ENCODE results near the gene BUD13. TPM values are rescaled to one million over a fixed set of nuclear protein-coding genes. Genes with fewer than 3 reads are reported as not detected.

BUD13 gene
- total RNA-seq, 1 donor from 2014 or later = 13.1 TPM

DNA sequence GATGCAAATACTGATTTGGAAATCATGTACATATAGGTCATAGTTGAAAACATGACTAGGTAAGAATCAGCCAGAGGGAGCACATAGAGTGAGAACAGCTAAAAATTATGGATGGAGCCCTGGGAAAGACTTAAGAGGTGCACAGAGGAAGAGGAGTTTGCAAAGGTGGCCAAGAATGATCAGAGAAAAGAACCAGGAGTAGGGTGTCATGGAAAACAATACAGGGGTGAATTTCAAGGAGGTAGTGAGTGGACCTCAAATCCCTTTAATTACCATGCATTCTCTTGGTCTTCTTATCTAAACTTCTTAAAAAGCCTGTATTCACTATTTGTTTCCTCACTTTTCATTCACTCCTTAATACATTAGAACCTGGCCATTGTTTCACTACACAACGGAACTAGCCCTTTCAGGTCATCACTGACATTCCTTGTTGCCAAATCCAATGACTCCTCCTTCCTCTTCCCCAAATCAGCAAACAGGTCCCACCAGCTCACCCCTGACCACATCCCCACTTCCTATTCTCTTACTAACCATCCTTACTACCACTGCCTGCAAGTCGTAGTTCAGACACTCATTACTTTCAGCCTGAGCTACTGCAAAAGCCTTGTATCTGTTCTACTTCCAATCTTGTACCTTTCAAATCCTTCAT lies 22.6 kb downstream of the BUD13 start:
- Mint-ChIP-seq H3K27ac (ENCODE audit: unreplicated experiment) (no peak overlapping the region), H3K27me3 (ENCODE audit: unreplicated experiment) (no peaks in the 10 kb centered on the region), H3K4me3 (ENCODE audit: unreplicated experiment) (no peak overlapping the region), H3K4me1 (ENCODE audit: unreplicated experiment) (no peaks in the 10 kb centered on the region), H3K36me3 (ENCODE audit: unreplicated experiment) (peaks cover 38% of the 10 kb centered on the region), H3K9me3 (ENCODE audit: unreplicated experiment) (no peaks in the 10 kb centered on the region)
- DNase-seq (ENCODE audit: extremely low spot score, unreplicated experiment) = no peak
- TF ChIP-seq, protein P1, sequence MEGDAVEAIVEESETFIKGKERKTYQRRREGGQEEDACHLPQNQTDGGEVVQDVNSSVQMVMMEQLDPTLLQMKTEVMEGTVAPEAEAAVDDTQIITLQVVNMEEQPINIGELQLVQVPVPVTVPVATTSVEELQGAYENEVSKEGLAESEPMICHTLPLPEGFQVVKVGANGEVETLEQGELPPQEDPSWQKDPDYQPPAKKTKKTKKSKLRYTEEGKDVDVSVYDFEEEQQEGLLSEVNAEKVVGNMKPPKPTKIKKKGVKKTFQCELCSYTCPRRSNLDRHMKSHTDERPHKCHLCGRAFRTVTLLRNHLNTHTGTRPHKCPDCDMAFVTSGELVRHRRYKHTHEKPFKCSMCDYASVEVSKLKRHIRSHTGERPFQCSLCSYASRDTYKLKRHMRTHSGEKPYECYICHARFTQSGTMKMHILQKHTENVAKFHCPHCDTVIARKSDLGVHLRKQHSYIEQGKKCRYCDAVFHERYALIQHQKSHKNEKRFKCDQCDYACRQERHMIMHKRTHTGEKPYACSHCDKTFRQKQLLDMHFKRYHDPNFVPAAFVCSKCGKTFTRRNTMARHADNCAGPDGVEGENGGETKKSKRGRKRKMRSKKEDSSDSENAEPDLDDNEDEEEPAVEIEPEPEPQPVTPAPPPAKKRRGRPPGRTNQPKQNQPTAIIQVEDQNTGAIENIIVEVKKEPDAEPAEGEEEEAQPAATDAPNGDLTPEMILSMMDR (IDR thresholded peaks at IDR 0.05) = no peak

DNA sequence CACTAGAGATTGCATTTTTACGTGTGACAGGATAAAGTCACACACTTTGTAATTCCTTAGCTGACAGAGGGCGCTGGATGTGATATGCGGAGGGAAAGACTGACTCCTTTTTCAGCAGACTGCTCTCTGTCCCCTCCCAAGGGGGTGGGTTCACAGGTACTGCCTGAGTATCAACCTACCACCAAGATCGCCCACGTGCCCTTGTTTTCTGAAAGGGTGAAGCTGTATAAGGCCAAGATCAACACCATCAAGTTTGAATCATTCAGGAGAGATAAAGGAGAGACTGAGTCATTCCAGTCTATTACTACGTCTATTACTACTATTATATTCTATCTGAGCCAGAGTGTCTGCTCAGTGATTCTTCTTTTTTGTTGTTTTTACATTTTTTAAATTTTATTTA lies 30.7 kb downstream of the BUD13 start:
- TF ChIP-seq, protein P1 (IDR thresholded peaks at IDR 0.05) = no peak
- Mint-ChIP-seq H3K4me1 (ENCODE audit: unreplicated experiment) (peaks cover 27% of the 10 kb centered on the region), H3K9me3 (ENCODE audit: unreplicated experiment) (no peaks in the 10 kb centered on the region), H3K27me3 (ENCODE audit: unreplicated experiment) (no peaks in the 10 kb centered on the region), H3K4me3 (ENCODE audit: unreplicated experiment) (no peak overlapping the region), H3K27ac (ENCODE audit: unreplicated experiment) (peak overlapping the region; percentile 55), H3K36me3 (ENCODE audit: unreplicated experiment) (peaks cover 9% of the 10 kb centered on the region)
- peak; percentile 42 for DNase-seq (ENCODE audit: extremely low spot score, unreplicated experiment)

DNA sequence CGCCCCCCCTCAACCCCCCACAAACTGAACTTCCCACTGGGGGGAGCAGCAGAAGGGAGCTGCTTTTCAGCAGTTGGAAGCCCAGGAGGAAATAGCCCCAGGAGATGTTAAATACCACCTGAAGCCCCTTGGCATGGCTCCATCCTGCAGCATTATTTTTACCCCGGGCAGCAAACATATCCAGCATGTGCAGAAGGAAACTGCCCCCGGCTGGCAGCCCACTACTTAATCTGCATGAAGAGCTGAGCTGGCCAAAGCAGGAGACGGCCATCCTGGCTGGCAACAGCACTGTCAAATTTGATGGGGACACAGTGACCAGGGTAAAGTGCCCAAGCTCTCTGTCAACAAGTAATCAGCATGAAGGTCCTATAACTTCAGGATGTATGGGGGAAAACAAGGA lies 32.0 kb downstream of the BUD13 start:
- TF ChIP-seq, protein P1 (IDR thresholded peaks at IDR 0.05) = no peak
- H3K27me3 Mint-ChIP-seq (ENCODE audit: unreplicated experiment) = no peaks in the 10 kb centered on the region
- peak; percentile 64 for DNase-seq (ENCODE audit: extremely low spot score, unreplicated experiment)
- H3K4me1 Mint-ChIP-seq (ENCODE audit: unreplicated experiment) = peaks cover 27% of the 10 kb centered on the region
- peaks cover 3% of the 10 kb centered on the region for H3K36me3 Mint-ChIP-seq (ENCODE audit: unreplicated experiment)
- H3K9me3 Mint-ChIP-seq (ENCODE audit: unreplicated experiment) = no peaks in the 10 kb centered on the region
- no peak overlapping the region for H3K4me3 Mint-ChIP-seq (ENCODE audit: unreplicated experiment)
- H3K27ac Mint-ChIP-seq (ENCODE audit: unreplicated experiment) = no peak overlapping the region

DNA sequence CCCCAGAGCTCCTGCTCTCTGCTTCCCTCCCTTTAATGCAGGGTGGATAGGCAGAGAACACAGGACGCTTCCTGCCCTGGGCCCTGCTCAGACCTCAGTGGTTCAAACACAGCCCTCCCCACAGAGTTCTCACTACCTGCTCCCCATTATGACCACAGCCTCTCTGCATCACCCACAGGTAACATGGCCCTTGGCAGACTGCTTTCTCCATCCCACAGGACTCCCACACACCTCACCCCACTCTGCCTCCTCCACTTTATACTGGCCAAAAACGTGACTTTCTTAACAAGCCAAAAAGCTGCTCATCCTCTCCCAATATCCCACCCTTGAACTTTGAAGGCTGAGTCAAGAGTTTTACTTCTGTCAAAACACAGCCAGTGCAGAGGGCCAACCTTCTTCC lies 33.8 kb downstream of the BUD13 start:
- no peak overlapping the region for H3K27ac Mint-ChIP-seq (ENCODE audit: unreplicated experiment)
- TF ChIP-seq, protein P1 (IDR thresholded peaks at IDR 0.05) = no peak
- H3K4me3 Mint-ChIP-seq (ENCODE audit: unreplicated experiment) = no peak overlapping the region

DNA sequence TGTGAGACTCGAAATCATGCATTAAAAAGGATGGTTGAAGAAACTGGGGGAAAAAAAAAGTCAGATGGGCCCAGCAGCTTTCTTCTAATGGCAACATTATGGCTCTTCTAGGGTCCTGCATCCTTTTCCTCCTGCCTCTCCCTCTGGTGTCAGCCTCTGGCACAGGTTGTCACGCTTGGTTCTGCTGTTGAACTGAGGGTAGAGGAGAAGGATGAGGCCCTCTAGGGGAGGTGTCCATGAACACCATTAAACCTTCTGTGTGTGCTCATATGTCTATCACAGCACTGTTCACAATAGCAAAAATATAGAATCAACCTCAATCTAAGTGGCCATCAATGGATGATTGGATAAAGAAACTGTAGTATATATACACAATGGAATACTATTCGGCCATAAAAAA lies 36.0 kb downstream of the BUD13 start:
- peaks cover 11% of the 10 kb centered on the region for H3K4me1 Mint-ChIP-seq (ENCODE audit: unreplicated experiment)
- H3K9me3 Mint-ChIP-seq (ENCODE audit: unreplicated experiment) = no peaks in the 10 kb centered on the region
- no peak overlapping the region for H3K27ac Mint-ChIP-seq (ENCODE audit: unreplicated experiment)
- no peak for DNase-seq (ENCODE audit: extremely low spot score, unreplicated experiment)
- H3K36me3 Mint-ChIP-seq (ENCODE audit: unreplicated experiment) = peaks cover 2% of the 10 kb centered on the region
- H3K27me3 Mint-ChIP-seq (ENCODE audit: unreplicated experiment) = no peaks in the 10 kb centered on the region
- TF ChIP-seq, protein P1 (IDR thresholded peaks at IDR 0.05) = no peak
- H3K4me3 Mint-ChIP-seq (ENCODE audit: unreplicated experiment) = no peak overlapping the region

More for the DNA sequence above, 33.8 kb downstream of the BUD13 start:
- Mint-ChIP-seq H3K9me3 (ENCODE audit: unreplicated experiment) (no peaks in the 10 kb centered on the region), H3K36me3 (ENCODE audit: unreplicated experiment) (peaks cover 2% of the 10 kb centered on the region), H3K4me1 (ENCODE audit: unreplicated experiment) (peaks cover 27% of the 10 kb centered on the region), H3K27me3 (ENCODE audit: unreplicated experiment) (no peaks in the 10 kb centered on the region)
- DNase-seq (ENCODE audit: extremely low spot score, unreplicated experiment) = peak; percentile 34
